Upper lobe of left lung (tissue), 6 donors: ENCODE results near the gene CENPK. TPM values are rescaled to one million over a fixed set of nuclear protein-coding genes. Genes with fewer than 3 reads are reported as not detected.
"Not testable (repeated sequence)": the region's sequence is repeated elsewhere in the genome, so short reads cannot be mapped to it uniquely, and the experiment has no call there.

Source experiments
- ATAC-seq, 2 donors: fragments of 200-7000 bp; cut with Tn5 transposase; one replicate each; pipeline ENCODE4 v1.9.1; 2022; ENCODE audit warnings: mild to moderate bottlenecking in 2 of 2, moderate library complexity in 2 of 2; ENCODE audit not compliant: low FRiP score in 2 of 2
- DNase-seq, 2 donors: peaks; one replicate each; pipeline ENCODE4 v3.0.0-alpha.2; 2019 to 2020
- H3K27ac ChIP-seq, 4 donors: fragments of 200-600 bp; sonication (generic); one replicate each; pipeline ENCODE4 v1.5.1; 2016 to 2019
- H3K27me3 ChIP-seq, 4 donors: fragments of 200-600 bp; sonication (generic); one replicate each; pipeline ENCODE4 v1.5.1; 2017 to 2019
- H3K36me3 ChIP-seq, 4 donors: fragments of 200-600 bp; sonication (generic); one replicate each; pipeline ENCODE4 v1.5.1; 2016 to 2019
- H3K4me1 ChIP-seq, 4 donors: fragments of 200-600 bp; sonication (generic); one replicate each; pipeline ENCODE4 v1.5.1; 2018 to 2019
- H3K4me3 ChIP-seq, 4 donors: fragments of 200-600 bp; sonication (generic); one replicate each; pipeline ENCODE4 v1.5.1; 2017 to 2019; ENCODE audit warnings: mild to moderate bottlenecking in 2 of 4, moderate library complexity in 1 of 4
- H3K9me3 ChIP-seq, 4 donors: fragments of 200-600 bp; sonication (generic); one replicate each; pipeline ENCODE4 v1.5.1; 2018 to 2019
- EP300 ChIP-seq, 4 donors: sonication (generic); formaldehyde crosslinking; IDR thresholded peaks; one replicate each; pipeline ENCODE4 v1.5.1; 2017; ENCODE audit warnings: antibody characterized with exemption in 4 of 4, control low read depth in 2 of 4
- POLR2A ChIP-seq, 4 donors: fragments of 450-650 bp; IDR thresholded peaks; one replicate each; pipeline ENCODE4 v1.5.1; 2016 to 2017; ENCODE audit warnings: antibody characterized with exemption in 4 of 4, mild to moderate bottlenecking in 2 of 4
- POLR2AphosphoS5 ChIP-seq, 2 donors: sonication (generic); formaldehyde crosslinking; IDR thresholded peaks; one replicate each; pipeline ENCODE4 v1.5.1; 2017; ENCODE audit warnings: antibody characterized with exemption in 2 of 2
- WGBS, 2 donors: methylation state at CpG; one replicate each; pipeline ENCODE4 v1.1.5; 2017 to 2018; 5-methylcytosine and 5-hydroxymethylcytosine counted together
- total RNA-seq, 6 donors: library from RNA; depleted of rRNA in 4 of 6; stranded (reverse); fragments of >200 nt in 4 of 6; gene quantifications; one replicate each; pipeline versions ENCODE4 v1.1.0 to v1.2.1, GENCODE V29; 2016 to 2021
- TF ChIP-seq, protein P1 (sequence below), 6 experiments: fragments of 450-650 bp in 4 of 6; fragments of 200-600 bp in 2 of 6; sonication (generic) in 2 of 6; IDR thresholded peaks; one replicate each; pipeline ENCODE4 v1.5.1; 2016 to 2019; ENCODE audit warnings: antibody characterized with exemption in 6 of 6
- donor health status: DM: no; HTN: no; CAD: no; lungs with moderate emphysema.
- donor health status: DM: no; HTN: yes; CAD: no; lungs with severe emphysema.

The CENPK gene, protein sequence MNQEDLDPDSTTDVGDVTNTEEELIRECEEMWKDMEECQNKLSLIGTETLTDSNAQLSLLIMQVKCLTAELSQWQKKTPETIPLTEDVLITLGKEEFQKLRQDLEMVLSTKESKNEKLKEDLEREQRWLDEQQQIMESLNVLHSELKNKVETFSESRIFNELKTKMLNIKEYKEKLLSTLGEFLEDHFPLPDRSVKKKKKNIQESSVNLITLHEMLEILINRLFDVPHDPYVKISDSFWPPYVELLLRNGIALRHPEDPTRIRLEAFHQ
- total RNA-seq: 10 to 100 TPM in 1 of 6 donors, 1 to 10 TPM in 4, not detected in 1; 2.3 to 23.0 (median 4.3) TPM

DNA sequence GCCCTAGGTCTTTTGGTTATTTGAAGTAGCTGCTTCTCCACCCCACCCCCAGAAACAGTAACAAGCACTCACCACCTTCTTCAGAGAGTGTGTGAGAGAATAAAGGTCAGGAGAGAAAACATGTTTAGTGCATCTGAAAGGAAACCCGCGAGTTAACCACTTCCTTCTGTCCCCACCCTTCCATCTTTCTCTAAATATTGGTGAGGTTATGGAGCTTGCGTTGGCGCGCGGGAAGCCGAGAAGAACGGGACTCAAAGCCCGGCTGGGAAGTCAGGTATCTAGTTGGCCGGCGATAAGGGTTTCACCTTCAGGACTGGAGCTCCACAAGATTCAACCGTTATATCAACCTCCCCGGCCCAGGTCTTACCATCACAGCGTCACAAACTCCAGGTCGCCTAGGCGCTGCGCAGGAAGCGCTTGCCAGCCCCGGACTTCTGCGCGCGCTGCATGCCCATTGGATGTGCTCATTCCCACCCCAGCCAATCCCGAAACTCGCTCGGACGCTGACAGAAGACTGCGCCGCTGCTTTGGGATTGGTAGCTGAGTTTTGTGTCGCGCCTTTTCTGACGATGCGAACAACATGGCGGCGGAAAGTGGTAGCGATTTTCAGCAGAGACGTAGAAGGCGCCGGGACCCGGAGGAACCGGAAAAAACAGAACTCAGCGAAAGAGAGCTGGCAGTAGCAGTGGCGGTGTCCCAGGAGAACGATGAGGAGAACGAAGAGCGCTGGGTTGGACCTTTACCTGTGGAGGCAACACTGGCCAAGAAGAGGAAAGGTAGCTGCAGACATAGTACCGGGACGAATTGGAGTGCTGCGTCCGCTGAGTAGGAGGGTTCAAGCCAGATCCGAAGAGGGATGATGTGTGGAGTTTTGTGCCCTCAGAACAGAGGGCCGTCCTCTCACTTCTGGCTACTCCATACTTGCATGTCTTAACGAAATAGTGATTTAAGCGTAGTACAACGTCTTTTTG is at the start of gene CENPK, which contains the start of gene PPWD1:
CENPK (minus strand) TSS at position 438 of the 971 bp plus-strand sequence. CDS start 8,261 bp downstream, outside the sequence.
PPWD1 (plus strand) TSS at position 566 of the 971 bp plus-strand sequence; CDS start at position 581, 15 bp downstream.
- Histone ChIP-seq H3K4me1 (peaks cover 18 to 36% (median 25%) of the 10 kb centered on the region in 4 donors), H3K4me3 (peak within 1 kb of the TSS; percentile 78 to 88 (median 80)), H3K36me3 (no peaks in the 10 kb centered on the region), H3K27ac (peak within 1 kb of the TSS; percentile 87 to 93 (median 90)), H3K27me3 (no peaks in the 10 kb centered on the region), H3K9me3 (no peaks in the 10 kb centered on the region)
- WGBS, 2 donors: 0 to 2% methylated on average over 30 to 54 of the region's 54 CpGs
- DNase-seq (peak; percentile 93), ATAC-seq (peak; percentile 99 to 100)
- TF ChIP-seq, protein P1, sequence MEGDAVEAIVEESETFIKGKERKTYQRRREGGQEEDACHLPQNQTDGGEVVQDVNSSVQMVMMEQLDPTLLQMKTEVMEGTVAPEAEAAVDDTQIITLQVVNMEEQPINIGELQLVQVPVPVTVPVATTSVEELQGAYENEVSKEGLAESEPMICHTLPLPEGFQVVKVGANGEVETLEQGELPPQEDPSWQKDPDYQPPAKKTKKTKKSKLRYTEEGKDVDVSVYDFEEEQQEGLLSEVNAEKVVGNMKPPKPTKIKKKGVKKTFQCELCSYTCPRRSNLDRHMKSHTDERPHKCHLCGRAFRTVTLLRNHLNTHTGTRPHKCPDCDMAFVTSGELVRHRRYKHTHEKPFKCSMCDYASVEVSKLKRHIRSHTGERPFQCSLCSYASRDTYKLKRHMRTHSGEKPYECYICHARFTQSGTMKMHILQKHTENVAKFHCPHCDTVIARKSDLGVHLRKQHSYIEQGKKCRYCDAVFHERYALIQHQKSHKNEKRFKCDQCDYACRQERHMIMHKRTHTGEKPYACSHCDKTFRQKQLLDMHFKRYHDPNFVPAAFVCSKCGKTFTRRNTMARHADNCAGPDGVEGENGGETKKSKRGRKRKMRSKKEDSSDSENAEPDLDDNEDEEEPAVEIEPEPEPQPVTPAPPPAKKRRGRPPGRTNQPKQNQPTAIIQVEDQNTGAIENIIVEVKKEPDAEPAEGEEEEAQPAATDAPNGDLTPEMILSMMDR (IDR thresholded peaks at IDR 0.05): peak in 2 of 6 experiments; percentile 25 to 31
- TF ChIP-seq POLR2A (IDR thresholded peaks at IDR 0.05) (peak in 3 of 4 donors; percentile 18 to 74 (median 58)), EP300 (IDR thresholded peaks at IDR 0.05) (no peak), POLR2AphosphoS5 (IDR thresholded peaks at IDR 0.05) (peak; percentile 92 to 95)

DNA sequence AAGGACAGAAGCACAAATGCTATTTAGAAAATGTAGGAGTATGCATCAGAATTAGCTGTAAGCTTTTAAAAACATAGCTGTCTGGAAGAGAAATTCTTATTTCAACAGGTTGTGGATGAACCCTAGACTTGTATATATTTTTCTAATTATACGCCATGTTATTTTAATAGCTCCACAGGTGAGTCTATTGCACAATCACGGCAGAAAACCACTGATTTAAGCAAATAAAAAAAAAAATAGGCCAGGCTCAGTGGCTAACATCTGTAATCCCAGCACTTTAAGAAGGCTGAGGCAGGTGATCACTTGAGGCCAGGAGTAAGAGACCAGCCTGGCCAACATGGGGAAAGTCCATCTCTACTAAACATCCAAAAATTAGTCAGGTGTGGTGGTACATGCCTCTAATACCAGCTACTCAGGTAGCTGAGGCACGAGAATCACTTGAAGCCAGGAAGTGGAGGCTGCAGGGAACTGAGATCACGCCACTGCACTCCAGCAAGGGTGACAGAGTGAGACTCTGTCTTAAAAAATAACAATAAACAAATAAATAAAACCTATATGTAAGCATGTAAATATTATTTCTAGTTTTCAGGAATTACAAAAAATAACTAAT is 49.4 kb upstream of the CENPK start:
- Histone ChIP-seq H3K36me3 (peaks cover 19 to 91% (median 40%) of the 10 kb centered on the region in 4 donors), H3K4me1 (peaks cover 0 to 7% (median 0%) of the 10 kb centered on the region in 4 donors), H3K9me3 (no peaks in the 10 kb centered on the region), H3K27me3 (no peaks in the 10 kb centered on the region), H3K27ac (peak overlapping the region in 3 of 4 donors; percentile 11 to 30 (median 20)), H3K4me3 (no peak overlapping the region)
- DNase-seq (peak in 1 of 2 donors; percentile 41), ATAC-seq (peak in 1 of 2 donors; percentile 40)
- 72 to 83% methylated on average over 4 of the region's 4 CpGs for WGBS, 2 donors
- peak in 1 of 4 donors; percentile 84 for TF ChIP-seq EP300 (IDR thresholded peaks at IDR 0.05)
- no peak for TF ChIP-seq POLR2A (IDR thresholded peaks at IDR 0.05)

DNA sequence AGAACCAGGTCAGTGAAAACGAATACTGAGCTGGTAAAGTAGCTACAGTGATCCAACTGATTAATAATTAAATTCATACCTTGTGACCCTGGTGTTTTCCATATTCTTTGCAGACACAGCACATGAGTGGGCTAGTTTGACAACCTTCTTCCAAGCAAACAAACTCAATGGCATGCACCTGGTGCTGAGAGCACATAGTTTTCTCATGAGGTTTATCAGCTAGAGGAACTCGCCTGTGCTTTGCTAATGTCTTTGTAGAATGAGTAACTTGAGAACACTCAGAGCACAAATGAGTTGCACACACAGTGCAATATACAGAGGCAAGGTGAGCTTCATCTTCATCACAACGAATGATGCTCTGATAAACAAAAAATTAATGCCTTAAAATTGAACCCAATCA is 48.6 kb upstream of the CENPK start:
- peaks cover 22 to 95% (median 47%) of the 10 kb centered on the region in 4 donors for H3K36me3 ChIP-seq
- ATAC-seq: peak; percentile 59 to 93
- no peak overlapping the region for H3K4me3 ChIP-seq

DNA sequence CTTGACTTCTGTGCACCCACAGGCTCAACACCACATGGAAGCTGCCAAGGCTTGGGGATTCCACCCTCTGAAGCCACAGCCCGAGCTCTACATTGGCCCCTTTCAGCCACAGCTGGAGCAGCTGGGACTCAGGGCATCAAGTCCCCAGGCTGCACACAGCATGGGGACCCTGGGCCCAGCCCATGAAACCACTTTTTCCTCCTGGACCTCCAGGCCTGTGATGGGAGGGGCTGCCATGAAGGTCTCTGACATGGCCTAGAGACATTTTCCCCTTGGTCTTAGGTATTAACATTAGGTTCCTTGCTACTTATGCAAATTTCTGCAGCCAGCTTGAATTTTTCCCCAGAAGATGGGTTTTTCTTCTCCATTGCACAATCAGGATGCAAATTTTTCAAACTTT is 38.8 kb upstream of the CENPK start:
- ATAC-seq, DNase-seq, H3K9me3 ChIP-seq, H3K4me3 ChIP-seq, H3K4me1 ChIP-seq, H3K27me3 ChIP-seq, H3K27ac ChIP-seq: not testable (repeated sequence)
- 86% methylated on average over 1 of the region's 1 CpG; no CpG with 5 or more reads in 1 of the 2 donors for WGBS, 2 donors
- peaks cover 3 to 89% (median 38%) of the 10 kb centered on the region in 4 donors for H3K36me3 ChIP-seq

More for the DNA sequence above, 48.6 kb upstream of the CENPK start:
- WGBS, 2 donors: 73 to 79% methylated on average over 3 of the region's 3 CpGs
- TF ChIP-seq EP300 (IDR thresholded peaks at IDR 0.05): peak in 1 of 4 donors; percentile 81
- TF ChIP-seq POLR2A (IDR thresholded peaks at IDR 0.05): no peak
- TF ChIP-seq, protein P1 (IDR thresholded peaks at IDR 0.05): no peak
- no peak for TF ChIP-seq POLR2AphosphoS5 (IDR thresholded peaks at IDR 0.05)
- H3K9me3 ChIP-seq: no peaks in the 10 kb centered on the region
- H3K4me1 ChIP-seq: peaks cover 0 to 7% (median 0%) of the 10 kb centered on the region in 4 donors
- no peaks in the 10 kb centered on the region for H3K27me3 ChIP-seq
- H3K27ac ChIP-seq: peak overlapping the region in 2 of 4 donors; percentile 11 to 36
- DNase-seq: peak in 1 of 2 donors; percentile 65

DNA sequence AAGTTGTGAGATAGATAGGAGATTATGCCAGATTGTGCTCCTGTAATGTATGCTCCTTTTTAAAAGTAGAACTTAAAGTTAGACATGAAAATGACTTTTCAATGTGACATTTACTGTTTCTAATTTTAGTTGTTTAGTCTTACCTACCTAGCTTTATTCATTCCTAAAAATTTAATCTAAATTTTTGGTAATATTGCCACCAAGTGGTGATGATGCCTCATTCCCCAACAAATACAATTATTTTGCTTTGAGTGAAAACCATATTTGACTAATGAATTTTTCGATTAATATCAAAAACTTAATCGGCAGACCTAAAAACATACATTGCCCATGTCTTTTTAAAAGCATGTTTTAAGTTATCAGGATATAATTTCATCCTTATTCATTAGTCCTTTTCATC is 25.7 kb upstream of the CENPK start:
- ATAC-seq (no peak), DNase-seq (no peak)
- TF ChIP-seq, protein P1 (IDR thresholded peaks at IDR 0.05): no peak
- TF ChIP-seq EP300 (IDR thresholded peaks at IDR 0.05) (no peak), POLR2A (IDR thresholded peaks at IDR 0.05) (no peak), POLR2AphosphoS5 (IDR thresholded peaks at IDR 0.05) (no peak)
- Histone ChIP-seq H3K36me3 (peaks cover 30 to 100% (median 48%) of the 10 kb centered on the region in 4 donors), H3K4me1 (no peaks in the 10 kb centered on the region), H3K9me3 (no peaks in the 10 kb centered on the region), H3K4me3 (no peak overlapping the region), H3K27ac (no peak overlapping the region), H3K27me3 (no peaks in the 10 kb centered on the region)
- WGBS, 2 donors: 92 to 99% methylated on average over 2 of the region's 2 CpGs
